ENCODE data around the gene TGFB2. TPM values are rescaled to one million over a fixed set of nuclear protein-coding genes. Genes with fewer than 3 reads are reported as not detected.

TGFB2 gene
- total RNA-seq, 1 experiment from 2014 or later, result not detected

- Histone ChIP-seq H2BK5ac (ENCODE audit: insufficient read length, low read length) (no peak overlapping the region), H3K14ac (ENCODE audit: insufficient read depth, low read length) (no peak overlapping the region), H2BK12ac (ENCODE audit: insufficient read length, low read depth, low read length) (no peak overlapping the region), H3K23ac (ENCODE audit: insufficient read length, low read depth, low read length) (no peak overlapping the region), H3K79me1 (ENCODE audit: insufficient read depth, low read depth, low read length, poor library complexity, severe bottlenecking) (no peaks in the 10 kb centered on the region), H3K4ac (ENCODE audit: low read depth, low read length) (no peak overlapping the region), H3T11ph (ENCODE audit: low read length) (no peak overlapping the region), H3K79me2 (ENCODE audit: insufficient read depth, low read length) (no peaks in the 10 kb centered on the region), H2AFZ (ENCODE audit: low read length) (no peak overlapping the region), H3K27me3 (ENCODE audit: insufficient read depth, low read length) (no peaks in the 10 kb centered on the region), H3K9ac (ENCODE audit: extremely low read depth, insufficient read length, low read length) (no peak overlapping the region), H3K23me2 (ENCODE audit: insufficient read length, low read depth, low read length, poor library complexity, severe bottlenecking) (no peaks in the 10 kb centered on the region), H4K5ac (ENCODE audit: insufficient read length, low read depth, low read length) (no peak overlapping the region), H2BK15ac (ENCODE audit: low read depth, low read length) (no peak overlapping the region), H3K27ac (ENCODE audit: insufficient read length, low read depth, low read length) (no peak overlapping the region), H2BK120ac (ENCODE audit: low read depth, low read length, poor library complexity, severe bottlenecking) (no peak overlapping the region), H3K56ac (ENCODE audit: insufficient read length, low read depth, low read length) (no peak overlapping the region), H3K9me3 (ENCODE audit: control insufficient read depth, low read depth, low read length) (no peaks in the 10 kb centered on the region), H4K91ac (ENCODE audit: insufficient read length, low read depth, low read length) (no peak overlapping the region), H2BK20ac (ENCODE audit: low read depth, low read length, poor library complexity, severe bottlenecking) (no peak overlapping the region), H3K4me1 (ENCODE audit: insufficient read depth, low read length) (no peaks in the 10 kb centered on the region), H4K8ac (replicated peaks; ENCODE audit: insufficient read length, low read depth, low read length) (no peak overlapping the region), H3K4me2 (ENCODE audit: insufficient read depth, insufficient read length, low read length) (no peak overlapping the region), H3K18ac (ENCODE audit: insufficient read length, low read depth, low read length) (no peak overlapping the region), H2AK5ac (ENCODE audit: insufficient read length, low read length) (no peak overlapping the region), H4K20me1 (ENCODE audit: control insufficient read depth, insufficient read depth, insufficient read length) (no peaks in the 10 kb centered on the region)
- Mint-ChIP-seq H3K36me3 (ENCODE audit: insufficient read depth in 1 of 3, low read depth in 3 of 3) (no peaks in the 10 kb centered on the region), H3K4me1 (peaks cover 0 to 4% of the 10 kb centered on the region in 2 experiments; a peak in 2 of 4 replicates), H3K9me3 (no peaks in the 10 kb centered on the region), H3K27me3 (ENCODE audit: low read depth) (no peaks in the 10 kb centered on the region), H3K4me3 (no peak overlapping the region), H3K27ac (no peak overlapping the region)
- TF ChIP-seq CTCF (conservative IDR thresholded peaks at IDR 0.05), result no peak
- no peak for DNase-seq
- WGBS (ENCODE audit: extremely low coverage, insufficient read length, low lambda C conversion rate), result no CpG with 5 or more reads among the region's 2 CpGs
Measured at GRCh38 chr1:218376722-218377121, 31.6 kb downstream of the TGFB2 start.
